K562 (cell line): ENCODE results near the gene FAM240A. TPM values are rescaled to one million over a fixed set of nuclear protein-coding genes. Genes with fewer than 3 reads are reported as not detected.

Source experiments
- ATAC-seq: fragments of 200-7000 bp; cut with Tn5 transposase; 3 replicates; pipeline ENCODE4 v1.9.1; 2020; ENCODE audit warnings: moderate library complexity
- BruUV-seq: library from RNA; stranded (reverse); fragments of 400-500 nt; replicated peaks from 2 replicates; lab custom pipeline; 2021; lab: Mats Ljungman, UMichigan
- CTCF ChIA-PET: fragments of 300-600 bp; formaldehyde crosslinking; extraction: SDS; loops from one replicate; lab custom pipeline; 2021; ENCODE audit warnings: low intra/inter-chr PET ratio; lab: Yijun Ruan, JAX
- POLR2A ChIA-PET: fragments of 300-600, 350-650 bp; sonication (Branson Sonifier 250); formaldehyde crosslinking; extraction: SDS; loops from one replicate; lab custom pipeline; 2021; ENCODE audit warnings: antibody characterized with exemption, inconsistent platforms; lab: Yijun Ruan, JAX
- DNase-seq, 4 experiments: peaks; one replicate each; pipeline versions ENCODE4 v3.0.0 to v3.0.0-alpha.2; 2011 to 2018; ENCODE audit warnings: low spot score in 3 of 4, mixed read lengths in 3 of 4; ENCODE audit errors: extremely low read depth in 1 of 4
- FAIRE-seq: peaks from 2 replicates; lab custom pipeline; 2011; peaks lifted over from hg19 to GRCh38; lab: Jason Lieb, UNC
- H2AFZ ChIP-seq: 2 replicates; pipeline ENCODE4 v1.6.0; 2011; ENCODE audit warnings: low read depth, low read length, control low read depth, inconsistent platforms
- H3K27ac ChIP-seq: fragments of 200-600 bp; 3 replicates; pipeline ENCODE4 v1.8.0; 2011; ENCODE audit warnings: low read depth, mild to moderate bottlenecking, control low read depth, inconsistent platforms, low read length, moderate library complexity, mixed read lengths; ENCODE audit errors: extremely low read depth
- H3K27me3 ChIP-seq, 2 experiments: fragments of 300-600 bp in 1 of 2; 2 replicates in 1 of 2; 3 replicates in 1 of 2; pipeline versions ENCODE4 v1.6.0 to v1.8.0; 2011; ENCODE audit warnings: inconsistent platforms in 2 of 2, low read length in 2 of 2, mild to moderate bottlenecking in 1 of 2, mixed read lengths in 1 of 2, moderate library complexity in 1 of 2; ENCODE audit not compliant: control insufficient read depth in 2 of 2, insufficient read depth in 2 of 2
- H3K36me3 ChIP-seq: fragments of 300-600 bp; 3 replicates; pipeline ENCODE4 v1.8.0; 2011; ENCODE audit warnings: mild to moderate bottlenecking, low read length, inconsistent platforms; ENCODE audit not compliant: control insufficient read depth, insufficient read depth
- H3K4me1 ChIP-seq, 2 experiments: fragments of 200-600 bp in 1 of 2; replicated peaks in 1 of 2; 2 replicates in 1 of 2; 3 replicates in 1 of 2; pipeline versions ENCODE4 v1.5.1 to v1.8.0; 2011; ENCODE audit warnings: inconsistent platforms in 2 of 2, low read length in 2 of 2, mild to moderate bottlenecking in 1 of 2, mixed read lengths in 1 of 2, moderate library complexity in 1 of 2; ENCODE audit not compliant: control insufficient read depth in 2 of 2, insufficient read depth in 2 of 2
- H3K4me2 ChIP-seq: 2 replicates; pipeline ENCODE4 v1.6.1; 2011; ENCODE audit warnings: low read length, control low read depth, inconsistent platforms, mixed read lengths; ENCODE audit not compliant: insufficient read depth
- H3K4me3 ChIP-seq: fragments of 200-600 bp; sonication (generic), shearing (Covaris generic); 2 replicates; pipeline ENCODE4 v1.5.1; 2016; ENCODE audit warnings: control low read depth, inconsistent platforms
- H3K79me2 ChIP-seq: fragments of 200-600 bp; 3 replicates; pipeline ENCODE4 v1.8.0; 2011; ENCODE audit warnings: low read length, inconsistent platforms; ENCODE audit not compliant: control insufficient read depth, insufficient read depth
- H3K9ac ChIP-seq, 2 experiments: 2 replicates each; pipeline versions ENCODE4 v1.6.0 to v1.6.1; 2011; ENCODE audit warnings: low read depth in 2 of 2, low read length in 2 of 2, control low read depth in 1 of 2, inconsistent platforms in 1 of 2, mild to moderate bottlenecking in 1 of 2, mixed read lengths in 1 of 2; ENCODE audit not compliant: insufficient read depth in 1 of 2
- H3K9me1 ChIP-seq: one replicate; pipeline ENCODE4 v1.6.0; 2011; ENCODE audit warnings: inconsistent platforms, mild to moderate bottlenecking, low read length, moderate library complexity; ENCODE audit not compliant: control insufficient read depth, insufficient read depth
- H3K9me3 ChIP-seq: replicated peaks from 2 replicates; pipeline ENCODE4 v1.5.1; 2011; ENCODE audit warnings: low read depth, low read length, inconsistent platforms; ENCODE audit not compliant: control insufficient read depth, insufficient read depth
- H4K20me1 ChIP-seq: replicated peaks from 2 replicates; pipeline ENCODE4 v1.6.1; 2011; ENCODE audit warnings: low read length, inconsistent platforms, mixed read lengths; ENCODE audit not compliant: control insufficient read depth, insufficient read depth
- CEBPG ChIP-seq, 3 experiments: fragments of 200-800 bp in 1 of 3; sonication (Bioruptor generic) in 1 of 3; sonication (generic) in 1 of 3; formaldehyde crosslinking in 1 of 3; IDR thresholded peaks in 2 of 3; conservative IDR thresholded peaks in 1 of 3; 2 replicates each; pipeline versions ENCODE4 v1.6.1 to v1.8.0; 2016 to 2022; ENCODE audit warnings: missing compliant biosample characterization in 2 of 3, missing genetic modification characterization in 2 of 3, mild to moderate bottlenecking in 1 of 3, missing genetic modification reagents in 1 of 3
- PML ChIP-seq: IDR thresholded peaks from 2 replicates; pipeline ENCODE4 v1.6.1; 2012; ENCODE audit warnings: low read length, inconsistent platforms
- SNIP1 ChIP-seq: fragments of 450-650 bp; IDR thresholded peaks from 2 replicates; pipeline ENCODE4 v1.7.1; 2017; ENCODE audit warnings: low read depth, mild to moderate bottlenecking
- U2AF2 ChIP-seq: fragments of 200-400 bp; formaldehyde crosslinking; optimal IDR thresholded peaks from 2 replicates; pipeline ENCODE3; 2017; ENCODE audit warnings: low read depth, mild to moderate bottlenecking, low read length
- ZNF740 ChIP-seq, 3 experiments: fragments of 200-800 bp in 1 of 3; sonication (Bioruptor generic) in 1 of 3; sonication (generic) in 1 of 3; formaldehyde crosslinking in 1 of 3; IDR thresholded peaks; 2 replicates each; pipeline versions ENCODE4 v1.6.1 to v1.8.0; 2016 to 2022; ENCODE audit warnings: mild to moderate bottlenecking in 2 of 3, missing compliant biosample characterization in 2 of 3, missing genetic modification characterization in 2 of 3, missing genetic modification reagents in 1 of 3
- WGBS: fragments of 100-300 bp; shearing (Covaris generic); methylation state at CpG from one replicate; pipeline ENCODE4 v1.1.6; 2016; ENCODE audit warnings: low coverage, mixed read lengths; ENCODE audit not compliant: insufficient coverage; ENCODE audit errors: missing lambda C conversion rate; 5-methylcytosine and 5-hydroxymethylcytosine counted together
- in situ Hi-C: fragments of 300-500 bp; cut with MboI; formaldehyde crosslinking; loops from 4 replicates; pipeline ENCODE4 v1.15.0; 2018; ENCODE audit warnings: inconsistent platforms, mixed read lengths
- intact Hi-C: fragments of 100-400 bp; cut with micrococcal nuclease; formaldehyde crosslinking; loops from 2 replicates; pipeline ENCODE4 v1.14.2; 2022
- polyA plus RNA-seq, 8 experiments: library from polyadenylated mRNA; depleted of rRNA in 4 of 8; stranded (reverse) in 5 of 8; unstranded in 3 of 8; fragments of >200 nt; fragmentation: Nextera tagmentation in 2 of 8; fragmentation: Illumina TruSeq in 1 of 8; extraction: Ambion mirVana in 2 of 8; extraction: Trizol in 1 of 8; gene quantifications; 2 replicates each; pipeline versions ENCODE4 v1.2.1 to v1.2.3, GENCODE V29; 2011 to 2014; ENCODE audit warnings: inconsistent platforms in 1 of 8, missing spikeins in 1 of 8
- total RNA-seq, 7 experiments: library from RNA; depleted of rRNA in 6 of 7; stranded (reverse); fragments of >200 nt in 6 of 7; fragmentation: Illumina TruSeq in 2 of 7; extraction: Trizol in 2 of 7; gene quantifications; 2 replicates each; pipeline versions ENCODE4 v1.2.1 to v1.2.3, GENCODE V29; 2011 to 2021; ENCODE audit warnings: low replicate concordance in 1 of 7

FAM240A gene
- total and polyA plus RNA-seq, 9 of the 15 experiments (the other 6 are each of a cell fraction or from before 2014, with no cell fraction given): not detected

GRCh38 chr3:46646700-46647099, 34.4 kb downstream of the FAM240A start:
- ATAC-seq (no peak), DNase-seq (no peak), FAIRE-seq (no peak)
- Histone ChIP-seq H3K4me2 (no peak overlapping the region), H3K27ac (no peak overlapping the region), H3K79me2 (no peaks in the 10 kb centered on the region), H3K36me3 (no peaks in the 10 kb centered on the region), H3K27me3 (peaks cover 0 to 7% of the 10 kb centered on the region in 2 experiments; a peak in 2 of 5 replicates), H3K9ac (no peak overlapping the region), H4K20me1 (no peaks in the 10 kb centered on the region), H3K4me1 (no peaks in the 10 kb centered on the region), H3K9me3 (no peaks in the 10 kb centered on the region), H3K9me1 (no peaks in the 10 kb centered on the region), H3K4me3 (no peak overlapping the region), H2AFZ (no peak overlapping the region)
- ChIA-PET POLR2A (interaction anchor here (0.6 kb wide), 1 partner anchor 254 kb away, joined by 3 read pairs; no protein-coding TSS in a partner anchor), CTCF (no interaction called here)
- intact Hi-C loops (no loop called here), in situ Hi-C loops (no loop called here)
- WGBS: 0% methylated on average over 6 of the region's 6 CpGs
- BruUV-seq: no TSS peak
- TF ChIP-seq U2AF2 (no peak), ZNF740 (CRISPR knock-in tag; IDR thresholded peaks at IDR 0.05) (no peak), ZNF740 (tag; IDR thresholded peaks at IDR 0.05) (no peak), PML (no peak), SNIP1 (no peak), CEBPG (CRISPR knock-in tag; IDR thresholded peaks at IDR 0.05) (no peak), CEBPG (tag; conservative IDR thresholded peaks at IDR 0.05 in 1 of 2, IDR thresholded peaks at IDR 0.05 in 1 of 2) (no peak)
